Measurements from ENCODE around the gene ARMC9. TPM values are rescaled to one million over a fixed set of nuclear protein-coding genes. Genes with fewer than 3 reads are reported as not detected.

ARMC9 gene
- total and polyA plus RNA-seq, 2 of the 13 experiments (the other 11 are each of a cell fraction or from before 2014, with no cell fraction given) = 9.1 to 12.8 TPM

- TF ChIP-seq HMGXB3 (CRISPR knock-in tag; IDR thresholded peaks at IDR 0.05; ENCODE audit: borderline replicate concordance) (no peak), KAT7 (CRISPR knock-in tag; IDR thresholded peaks at IDR 0.05; ENCODE audit: borderline replicate concordance) (no peak), THRA (CRISPR knock-in tag; IDR thresholded peaks at IDR 0.05; ENCODE audit: borderline replicate concordance) (no peak), ATF5 (CRISPR knock-in tag; IDR thresholded peaks at IDR 0.05; ENCODE audit: low read depth) (no peak), ZNF317 (CRISPR knock-in tag; IDR thresholded peaks at IDR 0.05) (no peak), POLR2A (IDR thresholded peaks at IDR 0.05; ENCODE audit: insufficient read depth in 1 of 2, low read depth in 2 of 2, low read length in 2 of 2) (no peak), ZNF362 (CRISPR knock-in tag; IDR thresholded peaks at IDR 0.05; ENCODE audit: borderline replicate concordance) (no peak), BCL3 (CRISPR knock-in tag; IDR thresholded peaks at IDR 0.05) (0 out of 2 replicates have a peak, but pooled peaks have one; percentile 36), ZBTB7B (CRISPR knock-in tag; IDR thresholded peaks at IDR 0.05) (peak; percentile 27; the same call in 1 of the 2 replicates), CHCHD3 (CRISPR knock-in tag; IDR thresholded peaks at IDR 0.05) (no peak), ZNF576 (CRISPR knock-in tag; IDR thresholded peaks at IDR 0.05) (no peak), PHF5A (CRISPR knock-in tag; IDR thresholded peaks at IDR 0.05; ENCODE audit: low read depth, unreplicated experiment) (no peak), ZNF30 (CRISPR knock-in tag; IDR thresholded peaks at IDR 0.05) (no peak), ZBTB37 (CRISPR knock-in tag; IDR thresholded peaks at IDR 0.05) (no peak), NR2F2 (IDR thresholded peaks at IDR 0.05; ENCODE audit: borderline replicate concordance, low read depth) (no peak), TIGD3 (CRISPR knock-in tag; IDR thresholded peaks at IDR 0.05; ENCODE audit: borderline replicate concordance) (no peak), TOPORS (CRISPR knock-in tag; IDR thresholded peaks at IDR 0.05) (no peak)
Measured at GRCh38 chr2:231250698-231251097, 52.3 kb downstream of the ARMC9 start (continued).

Measured in HepG2 (cell line).